Tibial artery (tissue), 4 donors: ENCODE measurements around the gene LIME1.
"Not testable (repeated sequence)": the region's sequence is repeated elsewhere in the genome, so short reads cannot be mapped to it uniquely, and the experiment has no call there.

Experiments used
- DNase-seq, 2 donors: peaks; one replicate each; pipeline ENCODE4 v3.0.0-alpha.2; 2019
- H3K27ac ChIP-seq, 2 donors: fragments of 200-600 bp; sonication (generic) in 1 of 2; 1 replicate in 1 of 2; 2 replicates in 1 of 2; pipeline ENCODE4 v1.5.1; 2018 to 2019; ENCODE audit warnings: mild to moderate bottlenecking in 1 of 2
- H3K27me3 ChIP-seq, 2 donors: fragments of 200-600 bp; sonication (generic) in 1 of 2; one replicate each; pipeline versions ENCODE4 v1.5.1 to v1.6.0; 2016 to 2019
- H3K36me3 ChIP-seq, 3 donors: fragments of 200-600 bp; sonication (generic) in 2 of 3; one replicate each; pipeline ENCODE4 v1.5.1; 2016 to 2019; ENCODE audit warnings: mild to moderate bottlenecking in 2 of 3
- H3K4me1 ChIP-seq, 4 donors: fragments of 200-600 bp; sonication (generic) in 2 of 4; 1 replicate in 3 of 4; 2 replicates in 1 of 4; pipeline ENCODE4 v1.5.1; 2016 to 2019
- H3K4me3 ChIP-seq, 2 donors: fragments of 200-600 bp; sonication (generic) in 1 of 2; 1 replicate in 1 of 2; 2 replicates in 1 of 2; pipeline ENCODE4 v1.5.1; 2018 to 2019; ENCODE audit warnings: mild to moderate bottlenecking in 2 of 2
- H3K9me3 ChIP-seq, 3 donors: fragments of 200-600 bp; sonication (generic) in 1 of 3; one replicate each; pipeline ENCODE4 v1.5.1; 2016 to 2019
- intact Hi-C: fragments of 100-400 bp; cut with DNase I; formaldehyde crosslinking; loops from one replicate; pipeline ENCODE4 v1.15.0; 2023; ENCODE audit warnings: low total_unique reads
- TF ChIP-seq, protein P1 (sequence below), 2 experiments: fragments of 200-600 bp in 1 of 2; fragments of 450-650 bp in 1 of 2; IDR thresholded peaks; one replicate each; pipeline ENCODE4 v1.5.1; 2017 to 2019; ENCODE audit warnings: antibody characterized with exemption in 2 of 2, mild to moderate bottlenecking in 1 of 2, moderate library complexity in 1 of 2

The LIME1 gene

DNA sequence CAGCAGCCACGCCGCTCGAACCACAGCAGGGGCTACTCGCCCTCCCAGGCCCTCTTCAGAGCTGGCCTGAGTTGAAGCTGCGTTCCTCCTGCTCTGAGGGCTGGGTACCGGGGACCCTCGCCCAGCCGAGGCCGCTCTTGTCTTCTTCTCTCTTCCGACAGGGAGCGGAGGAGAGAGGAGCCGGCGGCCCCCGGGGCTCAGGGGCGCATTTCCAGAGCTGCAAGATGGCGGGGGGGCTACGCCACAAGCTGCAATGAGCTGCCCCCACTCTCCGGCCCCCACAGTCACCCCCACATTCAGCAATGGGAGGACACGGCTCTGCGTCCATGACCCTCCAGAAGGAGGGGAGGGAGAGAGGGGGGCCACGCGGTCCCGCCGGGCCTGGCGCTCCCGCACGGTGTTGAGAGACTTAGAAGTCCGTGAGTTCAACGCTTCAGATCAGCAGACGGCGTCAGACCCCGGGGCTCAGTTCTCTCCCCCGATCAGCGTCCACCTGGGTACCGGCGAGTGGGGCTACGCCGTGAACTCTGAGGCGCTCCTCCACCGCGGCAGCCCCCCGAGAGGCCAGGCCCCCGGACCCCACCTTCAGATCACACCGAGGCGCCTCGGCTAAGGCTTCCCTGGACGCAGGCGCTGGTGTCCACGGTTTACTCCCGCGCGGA, 34.7 kb downstream of the LIME1 start:
- intact Hi-C loops: no loop called here
- Histone ChIP-seq H3K27me3 (peaks cover 0 to 18% of the 10 kb centered on the region in 2 donors), H3K27ac (no peak overlapping the region), H3K9me3 (no peaks in the 10 kb centered on the region), H3K4me3 (no peak overlapping the region), H3K36me3 (peaks cover 0 to 30% (median 12%) of the 10 kb centered on the region in 3 donors), H3K4me1 (peaks cover 0 to 6% (median 2%) of the 10 kb centered on the region in 4 donors)
- TF ChIP-seq, protein P1, sequence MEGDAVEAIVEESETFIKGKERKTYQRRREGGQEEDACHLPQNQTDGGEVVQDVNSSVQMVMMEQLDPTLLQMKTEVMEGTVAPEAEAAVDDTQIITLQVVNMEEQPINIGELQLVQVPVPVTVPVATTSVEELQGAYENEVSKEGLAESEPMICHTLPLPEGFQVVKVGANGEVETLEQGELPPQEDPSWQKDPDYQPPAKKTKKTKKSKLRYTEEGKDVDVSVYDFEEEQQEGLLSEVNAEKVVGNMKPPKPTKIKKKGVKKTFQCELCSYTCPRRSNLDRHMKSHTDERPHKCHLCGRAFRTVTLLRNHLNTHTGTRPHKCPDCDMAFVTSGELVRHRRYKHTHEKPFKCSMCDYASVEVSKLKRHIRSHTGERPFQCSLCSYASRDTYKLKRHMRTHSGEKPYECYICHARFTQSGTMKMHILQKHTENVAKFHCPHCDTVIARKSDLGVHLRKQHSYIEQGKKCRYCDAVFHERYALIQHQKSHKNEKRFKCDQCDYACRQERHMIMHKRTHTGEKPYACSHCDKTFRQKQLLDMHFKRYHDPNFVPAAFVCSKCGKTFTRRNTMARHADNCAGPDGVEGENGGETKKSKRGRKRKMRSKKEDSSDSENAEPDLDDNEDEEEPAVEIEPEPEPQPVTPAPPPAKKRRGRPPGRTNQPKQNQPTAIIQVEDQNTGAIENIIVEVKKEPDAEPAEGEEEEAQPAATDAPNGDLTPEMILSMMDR (IDR thresholded peaks at IDR 0.05): no peak
- no peak for DNase-seq

DNA sequence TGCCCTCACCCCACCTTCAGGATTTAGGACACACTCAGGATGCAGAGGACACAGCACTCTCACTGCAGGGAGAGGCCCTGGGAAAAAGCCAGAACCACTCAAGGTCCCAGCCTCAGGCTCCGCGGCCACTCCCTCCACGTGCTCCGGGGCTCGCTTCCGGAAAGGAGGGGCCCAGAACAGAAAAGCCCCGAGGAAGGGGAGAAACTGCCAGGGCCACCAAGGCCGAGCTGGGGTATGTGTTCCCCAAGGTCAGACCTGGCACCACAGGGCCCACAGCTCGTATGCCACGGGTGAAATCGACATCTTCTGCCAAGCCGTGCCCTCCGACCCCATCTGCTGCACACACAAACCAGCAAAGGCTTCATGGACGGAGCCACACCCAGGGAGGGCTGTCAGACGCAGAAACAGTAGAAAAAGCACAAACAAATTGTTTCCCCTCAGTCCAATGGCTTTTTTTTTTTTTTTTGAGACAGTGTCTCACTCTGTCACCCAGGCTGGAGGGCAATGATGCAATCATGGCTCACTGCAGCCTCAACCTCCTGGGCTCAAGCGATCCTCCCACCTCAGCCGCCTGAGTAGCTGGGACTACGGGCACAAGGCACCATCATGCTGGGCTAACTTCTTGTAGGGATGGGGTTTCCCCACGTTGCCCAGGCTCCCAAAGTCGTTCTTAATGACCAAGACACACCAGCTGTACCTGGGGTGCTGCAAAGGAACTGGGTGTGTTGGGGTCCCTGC, 36.5 kb downstream of the LIME1 start:
- peaks cover 0 to 6% (median 2%) of the 10 kb centered on the region in 4 donors for H3K4me1 ChIP-seq
- H3K9me3 ChIP-seq: no peaks in the 10 kb centered on the region
- peaks cover 0 to 18% of the 10 kb centered on the region in 2 donors for H3K27me3 ChIP-seq
- H3K27ac ChIP-seq: no peak overlapping the region
- DNase-seq: no peak
- no peak overlapping the region for H3K4me3 ChIP-seq
- TF ChIP-seq, protein P1 (IDR thresholded peaks at IDR 0.05): no peak
- intact Hi-C loops: no loop called here
- H3K36me3 ChIP-seq: peaks cover 0 to 17% (median 0%) of the 10 kb centered on the region in 3 donors

DNA sequence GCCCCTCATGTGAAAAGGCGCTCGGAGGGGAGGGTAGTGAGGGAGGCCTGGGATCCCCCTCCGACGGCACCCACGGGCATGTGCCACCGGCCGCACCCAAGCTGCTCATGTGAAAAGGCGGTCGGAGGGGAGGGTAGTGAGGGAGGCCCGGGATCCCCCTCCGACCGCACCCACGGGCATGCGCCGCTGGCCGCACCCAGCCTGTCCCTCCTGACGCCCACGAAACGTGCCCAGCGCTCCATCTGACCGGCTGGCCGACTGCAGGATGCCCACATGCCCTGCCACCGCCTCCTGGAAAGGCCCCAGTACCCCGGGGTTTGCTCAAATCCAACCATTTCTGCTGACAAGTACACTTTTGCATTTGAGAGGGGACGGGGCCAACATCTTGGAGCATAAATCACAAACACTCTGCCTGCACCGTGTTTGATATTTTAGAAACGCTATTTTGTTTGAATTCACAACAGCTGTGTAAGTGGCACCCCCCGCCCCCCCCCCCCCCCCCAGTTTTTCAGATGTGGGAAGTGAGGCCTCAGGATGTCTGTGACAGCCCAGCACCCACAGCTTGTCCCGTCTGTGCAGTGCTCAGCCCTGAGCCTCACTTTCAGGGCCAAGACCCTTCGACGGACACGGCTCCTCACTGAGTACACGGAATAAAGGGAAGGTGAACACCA, 37.2 kb downstream of the LIME1 start:
- no peak overlapping the region for H3K4me3 ChIP-seq
- no peaks in the 10 kb centered on the region for H3K9me3 ChIP-seq
- DNase-seq: no peak
- peaks cover 0 to 17% (median 0%) of the 10 kb centered on the region in 3 donors for H3K36me3 ChIP-seq
- H3K27me3 ChIP-seq: peaks cover 0 to 18% of the 10 kb centered on the region in 2 donors
- intact Hi-C loops: no loop called here
- peaks cover 0 to 6% (median 2%) of the 10 kb centered on the region in 4 donors for H3K4me1 ChIP-seq
- TF ChIP-seq, protein P1 (IDR thresholded peaks at IDR 0.05): no peak
- H3K27ac ChIP-seq: no peak overlapping the region

DNA sequence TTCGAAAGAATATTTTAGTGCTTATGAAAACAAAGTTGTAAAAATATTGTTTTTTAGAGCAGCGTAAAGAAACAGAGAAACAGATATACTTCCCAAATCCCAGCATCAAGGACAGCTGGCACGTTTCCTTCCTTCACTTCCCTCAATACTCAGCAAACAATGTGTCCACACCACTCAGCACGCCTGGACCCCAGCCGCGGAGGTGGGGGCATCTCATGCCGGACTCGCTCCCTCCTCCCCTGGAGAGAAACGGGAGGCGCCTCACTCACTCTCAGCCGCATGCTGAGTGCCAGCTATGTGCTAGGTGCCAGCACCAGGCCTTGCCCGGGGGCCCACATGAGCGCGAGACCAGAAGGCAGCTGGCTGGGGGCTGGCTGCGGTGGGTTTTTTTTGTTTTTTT, 37.8 kb downstream of the LIME1 start:
- H3K9me3 ChIP-seq: no peaks in the 10 kb centered on the region
- H3K27ac ChIP-seq: no peak overlapping the region
- TF ChIP-seq, protein P1 (IDR thresholded peaks at IDR 0.05): no peak
- peaks cover 0 to 18% of the 10 kb centered on the region in 2 donors for H3K27me3 ChIP-seq
- intact Hi-C loops: no loop called here
- peaks cover 0 to 6% (median 2%) of the 10 kb centered on the region in 4 donors for H3K4me1 ChIP-seq
- no peak for DNase-seq
- H3K4me3 ChIP-seq: no peak overlapping the region
- peaks cover 0 to 12% (median 0%) of the 10 kb centered on the region in 3 donors for H3K36me3 ChIP-seq

DNA sequence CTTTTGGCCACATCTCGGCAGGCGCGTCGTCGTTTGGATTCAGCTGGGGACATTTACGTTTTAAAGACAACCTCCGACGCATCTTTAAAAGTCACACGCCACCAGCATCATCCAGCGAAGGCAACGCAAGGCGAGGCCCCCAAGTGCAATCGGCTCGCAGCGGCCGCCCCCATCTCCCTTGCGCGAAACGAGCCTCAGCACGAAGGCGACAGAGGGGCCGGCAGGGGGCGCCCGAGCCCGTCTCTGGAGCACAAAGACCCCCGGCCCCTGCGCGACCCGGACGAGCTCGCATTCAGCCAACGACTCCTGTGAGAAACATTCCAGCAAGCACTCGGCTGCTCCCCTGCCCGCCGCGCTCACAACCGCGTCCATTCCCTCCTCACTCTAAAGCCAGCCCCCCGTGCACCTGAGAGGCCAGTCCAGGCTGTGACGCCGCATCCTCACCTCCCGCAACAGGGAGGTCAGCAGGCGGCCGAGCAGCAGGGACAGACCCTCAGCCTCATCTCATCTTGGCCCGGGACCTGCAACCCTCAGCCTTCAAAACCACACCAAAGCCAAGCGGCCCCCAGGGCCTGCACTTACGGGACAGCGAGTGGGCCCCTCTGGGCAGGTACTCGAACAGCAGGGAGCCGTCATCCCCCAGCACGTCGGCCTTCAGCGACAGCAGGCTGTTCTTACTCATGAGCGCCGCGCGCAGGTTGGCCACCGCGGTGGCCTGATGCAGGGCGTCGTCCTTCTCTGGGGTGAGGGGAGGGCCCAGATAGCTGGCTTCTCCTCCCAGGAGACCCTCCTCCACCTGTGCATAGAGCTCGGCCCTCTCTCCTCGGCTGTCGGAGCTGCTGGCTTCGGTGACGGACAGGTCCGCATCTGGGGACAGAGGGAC, 38.9 kb downstream of the LIME1 start:
- H3K27ac ChIP-seq: no peak overlapping the region
- peaks cover 0 to 10% (median 0%) of the 10 kb centered on the region in 3 donors for H3K36me3 ChIP-seq
- DNase-seq: no peak
- TF ChIP-seq, protein P1 (IDR thresholded peaks at IDR 0.05): peak; percentile 40 to 61
- peaks cover 0 to 18% of the 10 kb centered on the region in 2 donors for H3K27me3 ChIP-seq
- intact Hi-C loops: no loop called here
- H3K4me3 ChIP-seq: peak overlapping the region in 1 of 2 donors; percentile 15
- H3K4me1 ChIP-seq: peaks cover 0 to 6% (median 2%) of the 10 kb centered on the region in 4 donors
- no peaks in the 10 kb centered on the region for H3K9me3 ChIP-seq

DNA sequence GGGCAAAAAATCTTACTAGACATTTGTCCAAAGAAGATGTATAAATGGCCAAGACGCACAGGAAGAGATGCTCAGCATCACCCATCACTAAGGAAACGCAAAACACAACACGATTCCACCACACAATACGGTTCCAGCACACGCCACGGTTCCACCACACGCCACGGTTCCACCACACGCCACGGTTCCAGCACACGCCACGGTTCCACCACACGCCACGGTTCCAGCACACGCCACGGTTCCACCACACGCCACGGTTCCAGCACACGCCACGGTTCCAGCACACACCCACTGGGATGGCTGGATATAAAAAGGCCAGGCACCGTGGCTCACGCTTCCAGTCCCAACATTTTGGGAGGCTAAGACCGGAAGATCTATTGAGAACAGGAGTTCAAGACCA, 40.4 kb downstream of the LIME1 start:
- DNase-seq, H3K4me3 ChIP-seq, H3K27ac ChIP-seq, H3K9me3 ChIP-seq, H3K36me3 ChIP-seq, intact Hi-C loops, H3K4me1 ChIP-seq: not testable (repeated sequence)
- peaks cover 0 to 18% of the 10 kb centered on the region in 2 donors for H3K27me3 ChIP-seq
